ENCODE data around the gene OPN4.

Gene OPN4

DNA sequence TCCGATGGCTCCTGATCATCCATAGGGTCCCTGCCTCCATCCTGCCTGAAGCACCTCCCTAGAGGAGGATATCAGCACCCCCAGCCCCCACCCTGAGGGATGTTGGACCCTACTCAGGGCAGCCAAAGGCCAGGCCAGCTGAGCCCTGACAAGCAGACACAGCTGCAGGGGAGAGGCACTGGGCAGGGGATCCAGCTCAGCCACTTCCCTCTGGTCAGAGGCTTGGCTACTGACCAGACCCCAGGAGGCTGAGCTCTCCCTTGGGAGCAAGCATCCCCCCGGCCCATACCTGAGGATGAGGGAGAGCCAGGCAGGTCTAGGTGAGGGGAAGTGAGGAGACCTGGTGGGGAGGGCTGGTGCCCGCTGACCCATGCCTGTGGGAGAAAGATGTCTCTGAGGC, 20.6 kb downstream of the OPN4 start:
- Mint-ChIP-seq H3K4me1 (peaks cover 47% of the 10 kb centered on the region), H3K36me3 (ENCODE audit: low read depth) (no peaks in the 10 kb centered on the region), H3K27me3 (ENCODE audit: low read depth) (peaks cover 27% of the 10 kb centered on the region), H3K4me3 (no peak overlapping the region), H3K27ac (no peak overlapping the region), H3K9me3 (no peaks in the 10 kb centered on the region)
- TF ChIP-seq CTCF (IDR thresholded peaks at IDR 0.05; ENCODE audit: unreplicated experiment in 3 of 3) = no peak

GRCh38 chr10:86677374-86677773, 23.0 kb downstream of the OPN4 start:
- TF ChIP-seq CTCF (IDR thresholded peaks at IDR 0.05; ENCODE audit: unreplicated experiment in 3 of 3) = no peak
- H3K9me3 Mint-ChIP-seq = no peaks in the 10 kb centered on the region
- H3K27me3 Mint-ChIP-seq (ENCODE audit: low read depth) = peaks cover 28% of the 10 kb centered on the region
- no peak overlapping the region for H3K4me3 Mint-ChIP-seq
- H3K4me1 Mint-ChIP-seq = peaks cover 46% of the 10 kb centered on the region
- no peaks in the 10 kb centered on the region for H3K36me3 Mint-ChIP-seq (ENCODE audit: low read depth)
- no peak overlapping the region for H3K27ac Mint-ChIP-seq

- H3K9me3 Mint-ChIP-seq = no peaks in the 10 kb centered on the region
- H3K27me3 Mint-ChIP-seq (ENCODE audit: low read depth) = peaks cover 23% of the 10 kb centered on the region
- H3K27ac Mint-ChIP-seq = no peak overlapping the region
- H3K4me3 Mint-ChIP-seq = no peak overlapping the region
- no peaks in the 10 kb centered on the region for H3K36me3 Mint-ChIP-seq (ENCODE audit: low read depth)
- TF ChIP-seq CTCF (IDR thresholded peaks at IDR 0.05; ENCODE audit: unreplicated experiment in 3 of 3) = no peak
- peaks cover 40% of the 10 kb centered on the region for H3K4me1 Mint-ChIP-seq
Observed at GRCh38 chr10:86678999-86679792, 24.8 kb downstream of the OPN4 start.

GRCh38 chr10:86681047-86681446, 26.7 kb downstream of the OPN4 start:
- H3K27ac Mint-ChIP-seq = no peak overlapping the region
- no peak overlapping the region for H3K4me3 Mint-ChIP-seq
- no peak for TF ChIP-seq CTCF (IDR thresholded peaks at IDR 0.05; ENCODE audit: unreplicated experiment in 3 of 3)
- H3K9me3 Mint-ChIP-seq = no peaks in the 10 kb centered on the region
- peaks cover 15% of the 10 kb centered on the region for H3K27me3 Mint-ChIP-seq (ENCODE audit: low read depth)
- H3K36me3 Mint-ChIP-seq (ENCODE audit: low read depth) = no peaks in the 10 kb centered on the region
- peaks cover 44% of the 10 kb centered on the region for H3K4me1 Mint-ChIP-seq

DNA sequence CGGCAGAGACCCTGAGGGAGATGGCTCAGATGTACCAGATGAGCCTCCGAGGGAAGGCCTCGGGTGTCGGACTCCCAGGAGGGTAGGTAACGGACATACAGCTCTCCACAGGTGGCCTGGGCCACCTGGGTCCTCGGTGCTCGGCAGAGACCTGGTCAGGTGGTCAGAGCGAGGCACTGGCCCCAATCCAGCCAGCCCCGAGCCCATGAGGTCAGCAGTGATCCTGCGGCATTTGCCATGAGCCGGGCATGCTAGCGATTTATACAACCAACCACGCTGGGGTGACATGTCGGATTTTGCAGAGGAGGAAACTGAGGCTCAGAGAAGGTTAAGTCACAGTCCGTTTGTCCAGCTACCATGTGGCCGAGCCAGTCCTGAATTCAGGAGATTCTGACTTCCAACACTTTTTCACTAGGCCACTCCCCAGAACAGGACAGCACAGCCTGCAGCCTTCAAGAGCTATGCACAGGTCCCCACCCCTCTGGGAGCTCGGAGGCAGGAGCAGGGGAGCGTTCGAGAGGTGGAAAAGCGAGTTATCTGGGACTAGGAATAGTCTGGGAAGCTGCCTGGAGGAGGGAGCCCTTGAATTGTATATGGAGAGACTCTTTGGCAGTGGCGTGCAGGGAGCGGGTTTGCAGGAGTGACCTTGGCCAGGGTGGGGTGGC, 27.5 kb downstream of the OPN4 start:
- Mint-ChIP-seq H3K4me3 (no peak overlapping the region), H3K36me3 (ENCODE audit: low read depth) (no peaks in the 10 kb centered on the region), H3K4me1 (peaks cover 43% of the 10 kb centered on the region), H3K27me3 (ENCODE audit: low read depth) (peaks cover 13% of the 10 kb centered on the region), H3K9me3 (no peaks in the 10 kb centered on the region), H3K27ac (no peak overlapping the region)
- TF ChIP-seq CTCF (IDR thresholded peaks at IDR 0.05; ENCODE audit: unreplicated experiment in 3 of 3) = no peak
